GM19043 (cell line): ENCODE results near the gene PGM1.

Experiments used
- ATAC-seq: cut with Tn5 transposase; IDR thresholded peaks from one replicate; pipeline ENCODE4 v1.9.1; 2021; ENCODE audit warnings: low read depth; ENCODE audit not compliant: unreplicated experiment

The PGM1 gene

DNA sequence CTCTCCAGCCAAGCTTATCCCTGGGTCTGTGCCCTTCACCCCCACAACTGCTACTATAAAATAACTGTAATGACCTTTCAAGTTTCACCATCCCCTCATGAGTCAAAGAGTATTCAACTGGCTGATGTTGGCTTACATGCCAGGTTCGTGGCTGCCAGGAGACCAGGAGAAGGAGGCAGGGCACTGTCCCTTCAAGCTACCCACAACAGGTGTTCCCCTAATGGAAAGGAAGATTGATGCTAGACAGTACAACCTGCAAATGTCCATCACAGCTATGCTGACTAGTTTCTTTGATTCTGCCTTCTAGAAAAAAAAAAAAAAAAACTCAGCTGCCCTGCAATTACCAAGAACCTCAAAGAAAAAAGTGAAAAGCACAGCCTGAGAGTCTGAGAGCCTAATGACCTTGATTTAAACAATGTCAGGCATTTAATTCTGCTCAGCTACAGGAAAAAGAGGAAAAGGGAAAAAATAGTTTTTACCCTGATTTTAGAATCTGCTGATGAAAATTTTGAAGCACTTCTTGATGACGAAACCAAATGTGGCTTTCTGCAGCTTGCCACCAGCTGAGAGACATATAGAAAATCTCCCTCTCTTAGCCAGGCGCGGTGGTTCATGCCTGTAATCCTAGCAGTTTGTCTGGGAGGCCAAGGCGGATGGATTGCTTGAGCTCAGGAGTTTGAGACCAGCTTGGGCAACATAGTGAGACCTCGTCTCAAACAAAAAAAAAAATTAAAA, 97.9 kb downstream of the PGM1 start:
- no peak for ATAC-seq

- no peak for ATAC-seq
These were observed 98.7 kb downstream of the PGM1 start for GRCh38 chr1:63691701-63692425.

DNA sequence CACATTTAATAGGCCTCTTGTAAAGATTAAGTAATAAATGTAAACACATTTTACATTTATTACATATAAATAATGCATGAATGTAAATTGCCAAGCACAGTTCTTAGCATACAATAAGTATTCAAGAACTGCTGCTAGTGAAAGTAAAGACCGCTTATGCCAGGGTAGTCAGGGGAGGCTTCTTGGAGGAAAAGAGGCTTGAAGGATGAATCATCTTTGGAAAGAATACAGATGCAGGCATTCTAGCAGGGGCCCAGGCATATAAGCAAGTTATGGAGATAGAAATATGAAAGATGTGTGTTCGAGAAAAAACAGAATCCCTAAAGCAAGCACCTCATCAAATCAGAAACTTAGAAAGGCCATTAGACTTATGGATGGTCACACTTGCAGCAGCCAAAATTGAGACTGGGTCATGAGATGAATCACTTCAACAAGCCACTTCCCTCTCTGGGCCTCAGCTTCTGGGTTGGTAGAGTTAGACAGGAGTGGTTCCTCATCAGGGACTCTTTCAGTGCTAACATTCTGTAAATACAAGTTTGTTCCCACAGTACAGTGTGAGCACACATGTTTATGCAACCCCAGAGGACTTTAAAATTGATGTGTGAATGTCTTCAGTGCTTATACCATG, 100.8 kb downstream of the PGM1 start:
- ATAC-seq = peak; percentile 76

DNA sequence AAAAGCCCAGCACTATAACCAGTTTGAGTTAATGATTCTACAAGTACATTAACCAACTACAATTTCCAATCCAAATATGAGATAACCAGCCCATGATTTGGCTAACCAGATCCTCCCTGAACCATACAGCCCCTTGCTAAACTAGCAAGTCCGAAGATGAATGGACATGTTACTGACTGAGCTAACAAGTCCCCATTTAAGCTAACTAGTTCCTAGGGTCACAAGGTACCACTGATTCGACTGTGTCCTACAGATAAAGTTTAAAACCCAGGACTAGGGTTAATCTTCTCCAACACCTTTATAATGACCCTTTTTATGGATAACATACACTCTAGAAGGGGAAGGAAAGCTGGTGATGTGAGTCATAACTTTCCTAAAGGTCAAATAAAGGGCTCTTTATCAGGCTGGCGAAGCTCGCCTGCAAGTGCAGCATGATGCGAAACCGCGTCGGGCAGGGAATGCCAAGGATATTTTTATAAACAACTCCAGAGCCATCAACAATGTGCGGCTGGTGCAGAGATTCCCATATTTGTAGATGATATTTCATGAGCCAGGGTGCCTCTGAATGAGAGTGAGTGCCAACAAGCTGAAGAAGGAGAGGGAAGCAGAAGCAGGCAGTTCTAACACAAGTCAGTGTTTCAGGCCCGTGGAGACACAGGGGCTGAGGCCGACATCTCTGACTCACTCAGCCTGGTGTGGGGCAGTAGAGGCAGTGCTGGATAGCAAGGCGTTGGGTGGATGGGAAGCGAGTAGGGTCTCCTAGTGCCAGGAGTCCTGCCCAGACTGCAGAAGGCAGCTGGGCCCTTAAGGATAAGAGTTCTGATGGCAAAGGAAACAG, 105.0 kb downstream of the PGM1 start:
- ATAC-seq = no peak

GRCh38 chr1:63701187-63701586, 108.0 kb downstream of the PGM1 start:
- no peak for ATAC-seq

DNA sequence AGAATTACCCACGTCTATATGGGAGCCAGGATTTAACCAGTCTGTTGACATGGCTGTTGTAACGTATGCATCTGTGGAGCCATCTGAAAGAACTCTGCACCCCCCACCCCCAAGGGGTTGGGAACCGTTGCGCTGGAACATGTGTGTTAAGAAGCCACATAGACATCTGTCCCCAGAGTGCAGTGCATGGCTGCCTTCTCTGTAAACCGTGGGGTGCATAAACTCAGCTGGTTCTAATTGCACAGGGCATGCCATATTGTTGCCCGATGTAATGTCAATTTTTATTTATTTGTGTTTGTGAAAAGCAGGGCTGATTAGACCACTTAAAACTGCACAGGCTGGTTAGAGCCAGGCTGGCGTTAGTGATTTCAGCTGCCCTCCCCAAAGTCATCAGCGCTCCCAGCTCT, 110.5 kb downstream of the PGM1 start:
- no peak for ATAC-seq

DNA sequence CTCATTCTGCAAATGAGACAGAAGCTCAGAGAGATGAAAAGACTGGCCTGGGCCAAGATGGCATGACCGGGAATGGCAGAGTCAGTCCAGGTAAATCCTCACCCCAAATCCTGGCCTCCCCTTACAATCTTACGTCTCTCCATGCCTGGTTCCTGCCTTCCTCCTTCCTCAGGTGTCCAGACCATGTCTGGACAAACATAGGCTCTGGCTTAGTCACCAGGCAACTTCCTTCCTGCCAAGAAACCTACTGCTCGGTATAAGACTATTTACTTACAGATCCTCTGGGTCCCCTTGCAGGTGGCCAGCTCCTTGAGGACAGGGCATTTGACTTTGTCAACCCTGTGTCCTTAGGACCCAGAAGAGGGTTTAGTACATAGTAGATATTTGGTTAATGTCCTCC, 111.2 kb downstream of the PGM1 start:
- ATAC-seq = no peak

DNA sequence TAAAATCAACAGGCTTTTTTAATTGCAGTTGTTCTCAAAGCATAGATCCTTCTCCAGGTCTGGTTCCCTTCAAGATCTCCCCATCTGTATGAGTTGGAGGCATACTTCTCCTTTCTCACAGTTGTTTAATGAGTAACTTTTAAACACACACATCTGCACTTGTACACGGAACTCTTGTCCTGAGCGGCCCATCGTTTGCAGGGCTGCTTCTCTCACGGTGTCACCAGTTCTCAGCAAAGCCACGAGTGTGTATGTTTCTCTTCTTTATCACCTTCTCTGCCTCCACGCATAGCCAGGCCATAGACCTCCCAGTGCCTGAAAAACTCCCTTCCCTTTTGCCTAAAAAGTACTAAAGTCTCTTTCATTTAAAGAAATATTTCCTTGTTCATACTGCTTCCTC, 111.9 kb downstream of the PGM1 start:
- ATAC-seq = peak; percentile 97

DNA sequence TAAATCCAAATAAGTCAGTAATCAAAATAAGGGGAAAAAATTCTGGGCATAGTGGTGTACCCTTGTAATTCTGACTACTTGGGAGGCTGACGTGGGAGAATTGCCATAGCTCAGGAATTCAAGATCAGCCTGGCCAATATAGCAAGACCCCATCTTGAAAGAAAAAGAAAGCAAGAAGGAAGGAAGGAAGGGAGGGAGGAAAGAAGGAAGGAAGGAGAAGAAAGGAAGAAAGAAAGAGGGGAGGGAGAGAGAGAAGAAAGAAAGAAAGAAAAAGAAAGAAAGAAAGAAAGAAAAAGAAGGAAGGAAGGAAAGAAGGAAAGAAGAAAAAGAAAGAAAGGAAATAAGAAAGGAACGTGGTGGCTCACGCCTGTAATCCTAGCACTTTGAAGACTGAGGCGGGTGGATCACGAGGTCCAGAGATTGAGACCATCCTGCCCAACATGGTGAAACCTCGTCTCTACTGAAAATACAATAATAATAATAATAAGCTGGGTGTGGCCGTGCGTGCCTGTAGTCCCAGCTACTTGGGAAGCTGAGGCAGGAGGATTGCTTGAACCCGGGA, 116.1 kb downstream of the PGM1 start:
- no peak for ATAC-seq
